Vagina (tissue), 2 donors: ENCODE results near the gene GATA2. TPM values are rescaled to one million over a fixed set of nuclear protein-coding genes. Genes with fewer than 3 reads are reported as not detected.

Experiments
- DNase-seq, 2 donors: peaks; one replicate each; pipeline ENCODE4 v3.0.0-alpha.2; 2017; ENCODE audit errors: extremely low spot score in 2 of 2
- H3K27ac ChIP-seq: fragments of 200-600 bp; sonication (generic); one replicate; pipeline ENCODE4 v1.5.1; 2019
- H3K27me3 ChIP-seq: fragments of 200-600 bp; sonication (generic); one replicate; pipeline ENCODE4 v1.5.1; 2019
- H3K36me3 ChIP-seq, 2 donors: fragments of 200-600 bp; sonication (generic); one replicate each; pipeline ENCODE4 v1.5.1; 2017 to 2019
- H3K4me1 ChIP-seq: fragments of 200-600 bp; sonication (generic); one replicate; pipeline ENCODE4 v1.5.1; 2019
- H3K4me3 ChIP-seq, 2 donors: fragments of 200-600 bp; sonication (generic); 1 replicate in 1 of 2; 2 replicates in 1 of 2; pipeline ENCODE4 v1.5.1; 2016 to 2019
- H3K9me3 ChIP-seq: fragments of 200-600 bp; sonication (generic); one replicate; pipeline ENCODE4 v1.5.1; 2019
- POLR2A ChIP-seq, 2 donors: fragments of 450-650 bp; IDR thresholded peaks; one replicate each; pipeline ENCODE4 v1.6.1; 2017; ENCODE audit warnings: antibody characterized with exemption in 2 of 2, mild to moderate bottlenecking in 2 of 2, moderate library complexity in 2 of 2
- POLR2AphosphoS5 ChIP-seq, 2 donors: sonication (generic); formaldehyde crosslinking; IDR thresholded peaks; one replicate each; pipeline ENCODE4 v1.9.0; 2017; ENCODE audit warnings: antibody characterized with exemption in 2 of 2, mild to moderate bottlenecking in 2 of 2, low read depth in 1 of 2; ENCODE audit not compliant: insufficient read depth in 1 of 2
- intact Hi-C: fragments of 100-400 bp; cut with DNase I; formaldehyde crosslinking; loops from one replicate; pipeline ENCODE4 v1.15.1; 2023
- total RNA-seq: library from RNA; depleted of rRNA; stranded (reverse); fragments of >200 nt; gene quantifications from one replicate; pipeline ENCODE4 v1.2.3, GENCODE V29; 2016
- TF ChIP-seq, protein P1 (sequence below), 3 experiments: fragments of 450-650 bp in 2 of 3; fragments of 200-600 bp in 1 of 3; sonication (generic) in 1 of 3; IDR thresholded peaks; one replicate each; pipeline ENCODE4 v1.5.1; 2017 to 2019; ENCODE audit warnings: antibody characterized with exemption in 3 of 3, mild to moderate bottlenecking in 2 of 3, moderate library complexity in 2 of 3

GATA2 gene
- total RNA-seq, 1 donor from 2014 or later: 50.6 TPM

DNA sequence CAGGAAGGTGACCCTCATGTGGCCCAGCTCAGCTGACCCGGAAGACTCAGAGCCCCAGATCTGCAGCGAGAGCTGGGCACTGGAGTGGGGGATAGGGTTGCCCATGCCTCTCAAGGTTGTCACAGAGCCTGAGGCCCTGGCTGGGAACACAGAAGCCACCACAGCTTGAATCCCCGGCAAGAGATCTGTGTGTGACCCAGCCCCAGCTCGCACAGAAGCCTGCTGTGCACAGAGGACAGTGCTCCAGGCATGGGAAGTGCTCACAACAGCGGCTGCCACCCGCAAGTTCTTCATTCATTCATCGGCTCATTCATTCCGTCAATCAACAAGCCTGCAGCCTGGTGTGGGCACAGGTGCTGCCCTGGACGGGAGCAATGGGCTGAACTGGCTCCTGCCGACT lies 62.7 kb downstream of the GATA2 start:
- peaks cover 10% of the 10 kb centered on the region for H3K4me1 ChIP-seq
- H3K27me3 ChIP-seq: no peaks in the 10 kb centered on the region
- H3K9me3 ChIP-seq: no peaks in the 10 kb centered on the region
- no peaks in the 10 kb centered on the region for H3K36me3 ChIP-seq
- DNase-seq: no peak
- no peak overlapping the region for H3K27ac ChIP-seq
- no peak for TF ChIP-seq POLR2A (IDR thresholded peaks at IDR 0.05)
- TF ChIP-seq, protein P1, sequence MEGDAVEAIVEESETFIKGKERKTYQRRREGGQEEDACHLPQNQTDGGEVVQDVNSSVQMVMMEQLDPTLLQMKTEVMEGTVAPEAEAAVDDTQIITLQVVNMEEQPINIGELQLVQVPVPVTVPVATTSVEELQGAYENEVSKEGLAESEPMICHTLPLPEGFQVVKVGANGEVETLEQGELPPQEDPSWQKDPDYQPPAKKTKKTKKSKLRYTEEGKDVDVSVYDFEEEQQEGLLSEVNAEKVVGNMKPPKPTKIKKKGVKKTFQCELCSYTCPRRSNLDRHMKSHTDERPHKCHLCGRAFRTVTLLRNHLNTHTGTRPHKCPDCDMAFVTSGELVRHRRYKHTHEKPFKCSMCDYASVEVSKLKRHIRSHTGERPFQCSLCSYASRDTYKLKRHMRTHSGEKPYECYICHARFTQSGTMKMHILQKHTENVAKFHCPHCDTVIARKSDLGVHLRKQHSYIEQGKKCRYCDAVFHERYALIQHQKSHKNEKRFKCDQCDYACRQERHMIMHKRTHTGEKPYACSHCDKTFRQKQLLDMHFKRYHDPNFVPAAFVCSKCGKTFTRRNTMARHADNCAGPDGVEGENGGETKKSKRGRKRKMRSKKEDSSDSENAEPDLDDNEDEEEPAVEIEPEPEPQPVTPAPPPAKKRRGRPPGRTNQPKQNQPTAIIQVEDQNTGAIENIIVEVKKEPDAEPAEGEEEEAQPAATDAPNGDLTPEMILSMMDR (IDR thresholded peaks at IDR 0.05): no peak
- no peak for TF ChIP-seq POLR2AphosphoS5 (IDR thresholded peaks at IDR 0.05; ENCODE audit: insufficient read depth in 1 of 2, low read depth in 1 of 2)
- intact Hi-C loops: no loop called here
- no peak overlapping the region for H3K4me3 ChIP-seq

DNA sequence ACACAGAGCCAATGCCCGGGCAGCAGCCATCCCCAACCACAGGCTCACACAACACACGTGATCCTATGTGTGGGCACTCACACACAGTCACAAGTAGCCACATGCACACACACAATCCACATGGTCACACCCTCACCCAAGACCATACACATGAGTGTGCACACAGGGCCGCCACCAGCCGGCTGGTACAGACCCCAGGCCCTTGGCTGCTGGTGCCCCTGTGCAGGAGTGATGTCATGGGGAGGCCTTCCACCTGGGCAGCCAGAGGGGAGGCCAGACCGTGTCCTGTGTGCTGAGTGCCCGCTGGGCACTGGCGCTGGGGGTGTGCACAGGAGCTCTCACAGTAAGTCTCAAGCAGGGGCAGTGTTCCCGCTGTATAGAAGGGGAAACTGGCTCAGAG lies 63.2 kb downstream of the GATA2 start:
- Histone ChIP-seq H3K27ac (no peak overlapping the region), H3K9me3 (no peaks in the 10 kb centered on the region), H3K36me3 (no peaks in the 10 kb centered on the region), H3K4me1 (peaks cover 10% of the 10 kb centered on the region), H3K27me3 (no peaks in the 10 kb centered on the region), H3K4me3 (no peak overlapping the region)
- intact Hi-C loops: loop anchor here (5.0 kb wide), 1 partner anchor 68 kb away; no protein-coding TSS in a partner anchor
- TF ChIP-seq POLR2AphosphoS5 (IDR thresholded peaks at IDR 0.05; ENCODE audit: insufficient read depth in 1 of 2, low read depth in 1 of 2) (no peak), POLR2A (IDR thresholded peaks at IDR 0.05) (no peak)
- TF ChIP-seq, protein P1 (IDR thresholded peaks at IDR 0.05): no peak
- no peak for DNase-seq

Other genes with a start within 250 kb of the GATA2 start
- gene DNAJB8, start 26.3 kb downstream of the GATA2 start, total RNA-seq: not detected
- gene RPN1, start 157.6 kb upstream of the GATA2 start, total RNA-seq: 149 TPM
- gene RAB7A, start 233.0 kb upstream of the GATA2 start, total RNA-seq: 122 TPM